ENCODE results near the gene PTBP3. TPM values are rescaled to one million over a fixed set of nuclear protein-coding genes. Genes with fewer than 3 reads are reported as not detected.
"Not testable (repeated sequence)": the region's sequence is repeated elsewhere in the genome, so short reads cannot be mapped to it uniquely, and the experiment has no call there.

Gene PTBP3
- total RNA-seq, 4 donors from 2014 or later: 9.9 to 54.7 (median 18.7) TPM

DNA sequence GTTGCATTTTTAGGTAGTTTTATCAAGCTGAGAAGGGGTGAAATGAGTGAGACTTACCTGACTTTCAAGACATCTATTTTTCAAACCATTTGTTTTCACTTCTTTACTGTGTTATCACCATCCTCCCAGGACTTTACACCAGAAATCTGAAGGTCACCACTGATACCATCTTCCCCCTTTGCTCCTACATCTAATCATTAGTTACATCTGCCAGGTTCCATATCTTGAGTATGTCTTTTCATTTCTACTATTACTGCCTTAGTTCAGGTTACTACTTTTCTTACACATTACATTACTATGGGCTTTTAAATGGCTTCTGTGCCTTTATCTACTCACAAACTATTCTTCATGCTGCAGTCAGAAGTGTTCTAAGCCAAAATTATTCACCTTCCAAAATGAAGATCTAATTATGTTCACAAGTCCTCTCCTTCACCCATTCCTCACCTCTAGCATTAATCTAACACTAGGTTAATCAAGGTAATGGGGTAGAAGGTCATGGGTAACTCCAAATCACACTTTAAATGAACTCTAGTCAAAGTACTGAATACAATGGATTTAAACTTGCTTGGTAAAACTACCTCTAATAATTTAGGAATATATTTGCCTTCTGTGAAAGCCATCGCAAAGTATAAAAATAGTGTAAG lies 44.4 kb upstream of the PTBP3 start:
- ATAC-seq: no peak
- no peak for DNase-seq
- peak overlapping the region; percentile 8 to 99 (median 89) for H3K4me3 ChIP-seq
- no peaks in the 10 kb centered on the region for H3K36me3 ChIP-seq
- H3K27me3 ChIP-seq: no peaks in the 10 kb centered on the region
- H3K27ac ChIP-seq: peak overlapping the region; percentile 93 to 99 (median 97)
- H3K4me1 ChIP-seq: peaks cover 31 to 38% of the 10 kb centered on the region in 2 donors
- no peak for TF ChIP-seq POLR2A (IDR thresholded peaks at IDR 0.05)
- TF ChIP-seq, protein P1, sequence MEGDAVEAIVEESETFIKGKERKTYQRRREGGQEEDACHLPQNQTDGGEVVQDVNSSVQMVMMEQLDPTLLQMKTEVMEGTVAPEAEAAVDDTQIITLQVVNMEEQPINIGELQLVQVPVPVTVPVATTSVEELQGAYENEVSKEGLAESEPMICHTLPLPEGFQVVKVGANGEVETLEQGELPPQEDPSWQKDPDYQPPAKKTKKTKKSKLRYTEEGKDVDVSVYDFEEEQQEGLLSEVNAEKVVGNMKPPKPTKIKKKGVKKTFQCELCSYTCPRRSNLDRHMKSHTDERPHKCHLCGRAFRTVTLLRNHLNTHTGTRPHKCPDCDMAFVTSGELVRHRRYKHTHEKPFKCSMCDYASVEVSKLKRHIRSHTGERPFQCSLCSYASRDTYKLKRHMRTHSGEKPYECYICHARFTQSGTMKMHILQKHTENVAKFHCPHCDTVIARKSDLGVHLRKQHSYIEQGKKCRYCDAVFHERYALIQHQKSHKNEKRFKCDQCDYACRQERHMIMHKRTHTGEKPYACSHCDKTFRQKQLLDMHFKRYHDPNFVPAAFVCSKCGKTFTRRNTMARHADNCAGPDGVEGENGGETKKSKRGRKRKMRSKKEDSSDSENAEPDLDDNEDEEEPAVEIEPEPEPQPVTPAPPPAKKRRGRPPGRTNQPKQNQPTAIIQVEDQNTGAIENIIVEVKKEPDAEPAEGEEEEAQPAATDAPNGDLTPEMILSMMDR (IDR thresholded peaks at IDR 0.05 in 4 of 5, conservative IDR thresholded peaks at IDR 0.05 in 1 of 5): no peak
- in situ Hi-C loops (cut with MboI; ENCODE audit: low sequenced_read_pairs in 4 of 4) (no loop called here), intact Hi-C loops (cut with DNase I; ENCODE audit: low total_unique reads) (loop anchor here (5.0 to 10.0 kb wide), 2 partner anchors 109 to 437 kb away; partner anchors contain the start of gene KIAA1958)
- H3K9me3 ChIP-seq: no peaks in the 10 kb centered on the region

DNA sequence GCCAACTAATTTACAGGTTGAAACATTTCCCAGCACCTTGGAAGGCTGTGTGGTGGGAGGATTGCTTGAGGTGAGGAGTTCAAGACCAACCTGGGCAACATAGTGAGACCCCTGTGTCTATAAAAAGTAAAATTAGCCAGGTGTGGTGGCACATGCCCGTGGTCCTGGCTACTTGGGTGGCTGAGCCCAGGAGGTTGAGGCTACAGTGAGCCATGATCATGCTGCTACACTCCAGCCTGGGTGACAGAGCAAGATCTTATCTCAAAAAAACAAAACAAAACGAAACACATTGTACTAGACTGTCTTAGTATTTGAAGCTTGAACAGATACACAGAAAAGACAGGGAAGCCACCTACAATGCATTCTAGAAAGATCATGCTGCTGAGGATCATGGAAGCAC lies 43.7 kb upstream of the PTBP3 start:
- TF ChIP-seq POLR2A (IDR thresholded peaks at IDR 0.05): no peak
- TF ChIP-seq, protein P1 (IDR thresholded peaks at IDR 0.05 in 4 of 5, conservative IDR thresholded peaks at IDR 0.05 in 1 of 5): no peak
- ATAC-seq: no peak
- H3K4me1 ChIP-seq: peaks cover 31% of the 10 kb centered on the region in 2 donors
- H3K9me3 ChIP-seq: no peaks in the 10 kb centered on the region
- peak overlapping the region in 1 of 4 donors; percentile 94 for H3K4me3 ChIP-seq
- in situ Hi-C loops (cut with MboI; ENCODE audit: low sequenced_read_pairs in 4 of 4) (no loop called here), intact Hi-C loops (cut with DNase I; ENCODE audit: low total_unique reads) (loop anchor here (5.0 to 10.0 kb wide), 2 partner anchors 110 to 438 kb away; partner anchors contain the start of gene KIAA1958)
- H3K27me3 ChIP-seq: no peaks in the 10 kb centered on the region
- no peaks in the 10 kb centered on the region for H3K36me3 ChIP-seq
- no peak for DNase-seq
- no peak overlapping the region for H3K27ac ChIP-seq

DNA sequence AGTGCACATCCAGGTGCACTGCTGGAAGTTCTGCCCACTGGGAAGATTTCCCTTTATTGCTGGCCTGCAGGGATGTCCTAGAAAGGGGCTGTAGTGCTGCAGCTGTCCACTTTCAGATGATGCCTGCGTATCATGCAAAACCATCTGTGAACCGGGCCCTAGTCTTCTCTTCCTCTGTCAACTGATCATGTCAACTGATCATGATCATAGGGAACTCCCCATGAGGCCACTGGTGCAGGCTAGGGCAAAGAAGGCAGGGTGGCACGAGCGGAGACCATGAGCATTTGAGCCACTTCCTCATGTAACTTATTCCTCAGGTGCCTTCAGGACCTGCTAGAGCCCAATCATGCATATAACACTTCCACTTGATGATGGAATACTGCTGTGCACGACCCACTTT lies 41.9 kb upstream of the PTBP3 start:
- intact Hi-C loops (cut with DNase I; ENCODE audit: low total_unique reads) (loop anchor here (5.0 to 10.0 kb wide), 2 partner anchors 112 to 439 kb away; partner anchors contain the start of gene KIAA1958), in situ Hi-C loops (cut with MboI; ENCODE audit: low sequenced_read_pairs in 4 of 4) (no loop called here)
- Histone ChIP-seq H3K9me3 (no peaks in the 10 kb centered on the region), H3K27ac (no peak overlapping the region), H3K4me3 (no peak overlapping the region), H3K27me3 (no peaks in the 10 kb centered on the region), H3K4me1 (peaks cover 18 to 23% of the 10 kb centered on the region in 2 donors), H3K36me3 (no peaks in the 10 kb centered on the region)
- DNase-seq (no peak), ATAC-seq (no peak)
- TF ChIP-seq, protein P1 (IDR thresholded peaks at IDR 0.05 in 4 of 5, conservative IDR thresholded peaks at IDR 0.05 in 1 of 5): no peak
- TF ChIP-seq POLR2A (IDR thresholded peaks at IDR 0.05): no peak

DNA sequence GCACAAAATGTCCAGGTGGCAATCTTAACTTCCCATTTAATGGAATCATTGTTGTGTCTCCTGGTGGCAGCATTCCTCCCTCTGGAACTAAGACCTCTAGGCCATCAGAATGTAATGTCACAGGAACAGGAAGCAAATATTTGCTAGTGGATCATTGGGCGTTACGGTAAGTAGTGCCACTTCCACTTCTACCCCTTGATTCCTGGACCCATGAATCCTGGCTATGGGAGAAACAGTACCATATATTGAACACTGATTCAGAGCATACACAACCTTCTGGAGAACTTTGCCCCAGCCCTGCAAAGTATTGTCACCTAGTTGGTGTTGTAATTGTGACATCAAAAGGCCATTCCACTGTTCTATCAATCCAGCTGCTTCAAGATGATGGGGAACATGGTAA lies 40.8 kb upstream of the PTBP3 start:
- H3K4me1 ChIP-seq: peaks cover 18 to 23% of the 10 kb centered on the region in 2 donors
- not testable (repeated sequence) for ATAC-seq, H3K27ac ChIP-seq, H3K27me3 ChIP-seq, DNase-seq, H3K4me3 ChIP-seq, H3K36me3 ChIP-seq, H3K9me3 ChIP-seq
- in situ Hi-C loops (cut with MboI; ENCODE audit: low sequenced_read_pairs in 4 of 4): loop anchor here (25.0 kb wide), 2 partner anchors 487 to 612 kb away; partner anchors contain the start of gene UGCG (in 2 of the 4)
- intact Hi-C loops (cut with DNase I; ENCODE audit: low total_unique reads): loop anchor here (10.0 kb wide), 1 partner anchor 441 kb away; no protein-coding TSS in a partner anchor

DNA sequence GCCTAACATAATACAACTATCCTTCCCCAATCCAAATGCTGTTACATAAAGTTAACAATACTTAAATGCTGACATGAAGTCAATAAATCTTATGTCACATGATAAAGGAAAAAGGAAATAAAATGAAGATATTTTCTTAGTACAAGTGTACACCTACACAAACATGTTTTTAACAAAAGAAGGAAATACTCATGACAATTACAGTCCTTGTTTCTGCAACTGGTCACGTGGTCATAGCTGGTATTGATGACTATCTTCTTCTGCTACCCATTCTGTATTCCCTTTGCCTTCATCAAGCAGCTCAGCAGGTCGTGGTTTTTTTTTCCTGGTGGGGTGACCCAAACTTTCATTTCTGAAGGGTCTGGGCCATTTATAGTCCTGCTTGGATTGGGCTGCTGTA lies 40.2 kb upstream of the PTBP3 start:
- not testable (repeated sequence) for DNase-seq, H3K9me3 ChIP-seq, ATAC-seq, H3K27me3 ChIP-seq, H3K4me3 ChIP-seq, H3K36me3 ChIP-seq, H3K27ac ChIP-seq
- intact Hi-C loops (cut with DNase I; ENCODE audit: low total_unique reads): loop anchor here (10.0 kb wide), 1 partner anchor 441 kb away; no protein-coding TSS in a partner anchor
- in situ Hi-C loops (cut with MboI; ENCODE audit: low sequenced_read_pairs in 4 of 4): loop anchor here (25.0 kb wide), 2 partner anchors 486 to 611 kb away; partner anchors contain the start of gene UGCG (in 2 of the 4)
- peaks cover 17 to 23% of the 10 kb centered on the region in 2 donors for H3K4me1 ChIP-seq

Measured in gastrocnemius medialis (tissue), 4 donors.